ENCODE data around the gene ETV3. TPM values are rescaled to one million over a fixed set of nuclear protein-coding genes. Genes with fewer than 3 reads are reported as not detected.

Gene ETV3
- total RNA-seq, 2 experiments from 2014 or later = 47.7 to 47.9 TPM

GRCh38 chr1:157105298-157105987, 32.8 kb downstream of the ETV3 start:
- no peak for ATAC-seq
- H3K27me3 Mint-ChIP-seq = peaks cover 19% of the 10 kb centered on the region
- POLR2A ChIA-PET = interaction anchor here (0.9 kb wide), 1 partner anchor 10 kb away, joined by 3 read pairs; no protein-coding TSS in a partner anchor

GRCh38 chr1:157104598-157105293, 33.4 kb downstream of the ETV3 start:
- intact Hi-C loops (cut with micrococcal nuclease) = no loop called here
- ChIA-PET CTCF (interaction anchor here (1.6 to 3.7 kb wide), 4 partner anchors 14 to 67 kb away, joined by 3 to 20 read pairs (median 10); no protein-coding TSS in a partner anchor), POLR2A (interaction anchor here (0.9 kb wide), 1 partner anchor 9 kb away, joined by 3 read pairs; no protein-coding TSS in a partner anchor)
- Mint-ChIP-seq H3K27ac (no peak overlapping the region), H3K36me3 (ENCODE audit: low read depth) (no peaks in the 10 kb centered on the region), H3K27me3 (peaks cover 18% of the 10 kb centered on the region), H3K9me3 (no peaks in the 10 kb centered on the region), H3K4me1 (ENCODE audit: low read depth) (peaks cover 9% of the 10 kb centered on the region), H3K4me3 (no peak overlapping the region)
- no peak for DNase-seq
- ATAC-seq = no peak
- TF ChIP-seq, protein P1, sequence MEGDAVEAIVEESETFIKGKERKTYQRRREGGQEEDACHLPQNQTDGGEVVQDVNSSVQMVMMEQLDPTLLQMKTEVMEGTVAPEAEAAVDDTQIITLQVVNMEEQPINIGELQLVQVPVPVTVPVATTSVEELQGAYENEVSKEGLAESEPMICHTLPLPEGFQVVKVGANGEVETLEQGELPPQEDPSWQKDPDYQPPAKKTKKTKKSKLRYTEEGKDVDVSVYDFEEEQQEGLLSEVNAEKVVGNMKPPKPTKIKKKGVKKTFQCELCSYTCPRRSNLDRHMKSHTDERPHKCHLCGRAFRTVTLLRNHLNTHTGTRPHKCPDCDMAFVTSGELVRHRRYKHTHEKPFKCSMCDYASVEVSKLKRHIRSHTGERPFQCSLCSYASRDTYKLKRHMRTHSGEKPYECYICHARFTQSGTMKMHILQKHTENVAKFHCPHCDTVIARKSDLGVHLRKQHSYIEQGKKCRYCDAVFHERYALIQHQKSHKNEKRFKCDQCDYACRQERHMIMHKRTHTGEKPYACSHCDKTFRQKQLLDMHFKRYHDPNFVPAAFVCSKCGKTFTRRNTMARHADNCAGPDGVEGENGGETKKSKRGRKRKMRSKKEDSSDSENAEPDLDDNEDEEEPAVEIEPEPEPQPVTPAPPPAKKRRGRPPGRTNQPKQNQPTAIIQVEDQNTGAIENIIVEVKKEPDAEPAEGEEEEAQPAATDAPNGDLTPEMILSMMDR (IDR thresholded peaks at IDR 0.05) = no peak

More at GRCh38 chr1:157105298-157105987, 32.8 kb downstream of the ETV3 start:
- TF ChIP-seq, protein P1 (IDR thresholded peaks at IDR 0.05) = no peak
- Mint-ChIP-seq H3K27ac (no peak overlapping the region), H3K4me1 (ENCODE audit: low read depth) (peaks cover 9% of the 10 kb centered on the region), H3K36me3 (ENCODE audit: low read depth) (no peaks in the 10 kb centered on the region), H3K9me3 (no peaks in the 10 kb centered on the region), H3K4me3 (no peak overlapping the region)
- intact Hi-C loops (cut with micrococcal nuclease) = no loop called here
- DNase-seq = no peak
- CTCF ChIA-PET = interaction anchor here (1.7 to 3.7 kb wide), 4 partner anchors 15 to 67 kb away, joined by 4 to 20 read pairs (median 12); no protein-coding TSS in a partner anchor

- Mint-ChIP-seq H3K4me3 (no peak overlapping the region), H3K27me3 (peaks cover 13% of the 10 kb centered on the region), H3K27ac (no peak overlapping the region), H3K4me1 (ENCODE audit: low read depth) (peaks cover 18% of the 10 kb centered on the region), H3K36me3 (ENCODE audit: low read depth) (no peaks in the 10 kb centered on the region), H3K9me3 (no peaks in the 10 kb centered on the region)
- POLR2A ChIA-PET = interaction anchor here (0.8 to 1.1 kb wide), 2 partner anchors 36 to 44 kb away, joined by 3 read pairs; no protein-coding TSS in a partner anchor
- ATAC-seq = no peak
- DNase-seq = no peak
- TF ChIP-seq, protein P1 (IDR thresholded peaks at IDR 0.05) = no peak
- CTCF ChIA-PET = interaction anchor here (0.8 to 3.7 kb wide), 7 partner anchors 13 to 64 kb away, joined by 3 to 20 read pairs (median 3); no protein-coding TSS in a partner anchor
- intact Hi-C loops (cut with micrococcal nuclease) = no loop called here
These were observed 34.9 kb downstream of the ETV3 start for GRCh38 chr1:157103268-157103667.

DNA sequence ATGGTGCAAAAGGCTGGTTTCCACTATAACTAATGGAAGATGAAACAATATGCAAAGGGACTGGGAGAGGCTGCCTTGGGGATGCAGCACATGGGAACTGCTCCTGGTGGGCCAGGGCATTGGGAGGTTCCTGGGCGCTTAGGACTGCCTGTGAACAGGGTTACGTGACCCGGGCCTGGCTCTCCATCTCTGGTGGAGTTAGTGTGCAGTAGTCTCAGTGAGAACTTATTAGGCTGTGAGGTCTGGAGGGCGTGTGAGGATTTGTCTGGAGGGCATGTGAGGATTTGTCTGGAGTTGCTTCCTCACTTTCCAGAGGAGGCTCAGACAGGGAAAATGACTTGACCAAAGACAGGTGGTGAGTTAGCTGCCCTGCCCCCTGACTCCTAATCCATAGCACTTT, 37.0 kb downstream of the ETV3 start:
- ChIA-PET CTCF (interaction anchor here (1.6 kb wide), 1 partner anchor 11 kb away, joined by 8 read pairs; no protein-coding TSS in a partner anchor), POLR2A (no interaction called here)
- TF ChIP-seq, protein P1 (IDR thresholded peaks at IDR 0.05) = no peak
- H3K27me3 Mint-ChIP-seq = peaks cover 3% of the 10 kb centered on the region
- ATAC-seq (no peak), DNase-seq (no peak)
- no peaks in the 10 kb centered on the region for H3K9me3 Mint-ChIP-seq
- H3K4me1 Mint-ChIP-seq (ENCODE audit: low read depth) = peaks cover 12% of the 10 kb centered on the region
- no peaks in the 10 kb centered on the region for H3K36me3 Mint-ChIP-seq (ENCODE audit: low read depth)
- intact Hi-C loops (cut with micrococcal nuclease) = no loop called here
- H3K4me3 Mint-ChIP-seq = no peak overlapping the region
- H3K27ac Mint-ChIP-seq = no peak overlapping the region
